GM21737 (cell line): ENCODE measurements around the gene VTI1B.
"Not testable (repeated sequence)": the region's sequence is repeated elsewhere in the genome, so short reads cannot be mapped to it uniquely, and the experiment has no call there.

Experiments used
- ATAC-seq: cut with Tn5 transposase; IDR thresholded peaks from one replicate; pipeline ENCODE4 v1.9.1; 2021; ENCODE audit warnings: mild to moderate bottlenecking, moderate library complexity; ENCODE audit not compliant: unreplicated experiment

The VTI1B gene

GRCh38 chr14:67633451-67634147 lies 40.8 kb downstream of the VTI1B start:
- ATAC-seq, result no peak

- ATAC-seq, result no peak
Observed at GRCh38 chr14:67630938-67631337, 43.5 kb downstream of the VTI1B start.

DNA sequence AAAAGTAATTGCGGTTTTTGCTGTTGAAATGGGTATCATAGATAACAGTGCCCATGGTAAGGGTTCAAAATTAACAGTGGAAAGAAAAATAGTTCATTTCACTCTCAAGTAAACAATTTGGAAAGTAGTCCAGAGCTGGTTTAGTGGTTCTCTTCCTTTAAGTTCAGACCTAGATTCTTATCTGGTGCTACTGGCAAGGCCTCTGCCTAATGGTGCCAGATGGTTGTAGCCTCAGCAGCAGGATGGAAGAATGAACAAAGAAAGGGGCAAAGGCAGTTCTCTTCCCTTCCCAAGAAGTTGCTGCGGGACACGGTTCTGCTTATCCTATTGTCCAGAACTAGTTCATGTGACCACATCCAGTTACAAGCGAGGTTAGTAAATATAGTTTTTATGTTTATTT lies 44.2 kb downstream of the VTI1B start:
- no peak for ATAC-seq

- no peak for ATAC-seq
Observed at GRCh38 chr14:67627519-67627918, 46.9 kb downstream of the VTI1B start.

GRCh38 chr14:67626131-67626530 lies 48.3 kb downstream of the VTI1B start:
- ATAC-seq, result not testable (repeated sequence)

DNA sequence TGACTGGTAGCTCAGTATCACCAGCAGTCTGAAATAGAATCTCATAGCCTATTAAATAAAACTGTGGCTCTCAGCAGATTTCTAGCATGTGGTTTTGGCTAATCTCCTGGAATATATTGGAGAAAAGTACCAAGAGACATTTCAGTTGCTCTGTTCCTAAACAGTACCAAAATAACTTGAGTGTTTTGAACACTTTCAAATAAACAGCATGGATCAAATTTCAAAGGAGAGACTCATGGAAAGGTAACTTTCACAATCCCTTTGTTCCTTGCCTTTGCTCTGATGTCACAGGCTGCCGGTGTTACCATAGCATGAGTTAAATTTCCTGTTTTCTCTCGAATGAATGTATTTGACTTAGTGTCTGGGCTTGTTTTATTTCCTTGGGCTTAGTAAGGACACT lies 51.3 kb downstream of the VTI1B start:
- no peak for ATAC-seq

DNA sequence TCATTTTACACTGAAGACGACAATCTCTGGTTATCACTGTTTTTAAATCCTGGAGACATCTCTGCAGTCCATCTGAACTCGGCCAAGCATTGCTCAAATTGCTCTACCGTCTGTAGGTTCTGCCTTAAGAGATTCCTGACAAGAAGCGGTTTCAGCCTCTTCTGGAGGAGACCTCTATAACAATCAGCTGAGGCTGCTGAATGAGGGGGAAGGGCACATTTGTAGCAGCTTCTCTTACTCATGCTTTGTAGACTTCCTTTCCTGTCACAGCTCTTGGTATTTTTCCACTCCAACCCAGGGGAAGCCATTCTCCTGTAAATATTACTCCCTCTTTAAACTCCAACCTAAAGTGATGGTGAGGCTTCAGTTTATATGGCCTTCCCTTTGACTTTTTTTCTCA lies 51.8 kb downstream of the VTI1B start:
- no peak for ATAC-seq

DNA sequence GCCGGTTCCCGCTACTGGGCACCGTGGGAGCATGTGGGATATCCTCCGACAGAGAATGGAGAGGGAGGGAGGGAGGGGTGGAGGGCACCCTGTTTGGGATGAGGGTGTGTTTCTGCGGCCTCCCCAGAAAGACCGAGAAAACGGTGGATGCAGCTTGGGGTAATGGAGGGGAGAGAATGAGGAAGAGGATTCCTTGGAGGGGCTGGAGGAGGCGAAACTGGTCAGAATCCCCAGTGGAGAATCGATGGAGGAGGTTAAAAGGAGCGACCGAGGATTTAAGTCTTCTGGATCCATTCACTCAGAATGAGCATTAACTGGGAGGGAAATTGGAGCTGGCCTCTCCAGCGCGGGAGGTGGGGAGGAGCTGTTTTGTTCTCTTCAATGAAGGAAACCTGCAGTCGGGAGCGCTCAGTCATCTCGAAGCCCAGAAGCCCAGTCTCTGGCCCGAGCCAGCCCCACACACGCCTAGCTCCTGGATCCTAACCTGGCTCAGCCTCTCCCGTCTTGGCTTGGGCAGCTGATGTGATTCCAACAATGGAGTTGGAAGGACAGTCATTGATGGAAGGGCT lies 54.1 kb downstream of the VTI1B start:
- ATAC-seq, result no peak

DNA sequence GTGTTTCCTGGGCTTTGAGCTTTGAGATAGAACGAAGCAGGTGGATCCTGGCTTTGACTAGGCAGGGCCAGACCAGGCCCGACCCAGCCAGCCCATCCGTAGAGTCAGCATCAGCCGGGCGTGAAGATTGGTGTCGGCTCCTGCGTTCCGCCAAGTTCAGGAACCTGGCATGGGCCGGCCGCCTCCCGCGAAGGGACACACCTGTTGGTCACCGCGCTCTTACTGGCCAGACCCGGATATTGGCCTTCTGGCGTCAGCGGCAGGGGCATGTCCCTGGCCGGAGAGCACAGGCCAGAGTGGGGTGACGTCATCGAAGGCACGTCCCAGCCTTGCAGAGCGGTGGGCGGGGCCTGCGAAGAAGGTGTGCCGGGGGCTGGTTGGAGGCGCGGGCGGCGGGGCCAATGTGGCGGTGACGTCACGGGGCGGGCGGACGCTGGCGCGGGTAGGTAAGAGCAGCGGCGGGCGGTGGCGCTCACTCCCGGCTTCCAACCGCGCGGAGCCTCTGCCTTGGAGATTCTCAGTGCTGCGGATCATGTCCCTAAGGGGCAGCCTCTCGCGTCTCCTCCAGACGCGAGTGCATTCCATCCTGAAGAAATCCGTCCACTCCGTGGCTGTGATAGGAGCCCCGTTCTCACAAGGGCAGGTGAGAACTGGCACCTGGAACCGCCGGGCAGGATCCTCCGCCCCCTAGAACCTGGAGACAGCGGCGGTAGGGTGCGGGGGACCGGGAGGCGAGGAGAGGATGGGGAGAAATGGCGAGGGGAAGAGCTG lies 54.8 kb downstream of the VTI1B start, which contains the start of gene ARG2:
ARG2 (plus strand) TSS at position 475 of the 771 bp plus-strand sequence; CDS start at position 533, 58 bp downstream.
- peak; percentile 88 for ATAC-seq

GRCh38 chr14:67618617-67619063 lies 55.8 kb downstream of the VTI1B start:
- ATAC-seq, result no peak

GRCh38 chr14:67610491-67610890 lies 63.9 kb downstream of the VTI1B start:
- ATAC-seq, result no peak

DNA sequence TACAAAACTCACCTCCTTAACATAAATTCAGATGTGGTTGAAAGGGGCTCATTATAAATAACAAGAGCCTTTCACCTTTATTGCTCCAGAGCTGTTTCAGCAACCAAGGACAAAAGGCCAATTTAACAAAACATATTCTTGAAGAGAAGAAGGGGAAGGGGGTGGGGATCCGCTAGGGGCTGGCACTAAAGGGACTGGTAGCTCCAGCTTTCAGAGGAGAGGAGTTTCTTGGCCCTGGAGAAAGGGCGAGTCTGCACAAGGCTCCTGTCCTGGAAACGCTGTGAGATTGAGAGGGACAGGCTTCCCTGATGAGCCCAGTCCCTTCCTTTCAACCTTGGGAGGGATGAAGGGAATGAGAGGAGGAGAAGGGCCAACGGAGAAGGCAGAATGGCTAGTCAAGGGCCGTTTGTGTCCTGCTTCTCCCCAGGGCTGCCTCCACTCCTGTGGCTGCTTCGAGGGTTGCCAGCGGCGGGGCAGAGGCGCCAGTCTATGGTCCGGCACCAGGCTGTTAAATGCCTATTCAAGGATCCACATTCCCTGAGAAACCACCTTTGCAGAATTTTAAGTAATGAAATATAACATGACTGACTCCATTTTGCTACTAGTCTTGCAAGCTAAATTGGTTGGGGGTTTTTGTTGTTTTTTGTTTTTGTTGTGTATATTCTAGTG lies 64.7 kb downstream of the VTI1B start:
- ATAC-seq, result no peak

DNA sequence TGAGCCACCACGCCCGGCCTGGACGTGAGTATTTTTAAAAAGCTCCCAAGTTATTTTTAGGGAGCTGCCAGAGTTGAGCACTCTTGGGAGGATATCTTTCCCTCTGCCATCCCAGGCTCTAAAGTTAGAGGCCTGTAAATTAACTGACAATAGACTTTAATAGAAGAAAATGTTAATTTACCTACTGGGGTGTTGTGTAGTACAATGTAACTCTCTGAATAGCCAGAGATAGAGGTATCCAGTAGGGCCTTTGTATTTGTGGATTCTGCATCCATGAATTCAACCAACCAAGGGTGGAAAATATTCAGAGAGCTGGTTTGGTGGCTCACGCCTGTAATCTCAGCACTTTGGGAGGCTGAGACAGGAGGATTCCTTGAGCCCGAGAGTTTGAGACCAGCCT lies 66.8 kb downstream of the VTI1B start:
- ATAC-seq, result no peak

DNA sequence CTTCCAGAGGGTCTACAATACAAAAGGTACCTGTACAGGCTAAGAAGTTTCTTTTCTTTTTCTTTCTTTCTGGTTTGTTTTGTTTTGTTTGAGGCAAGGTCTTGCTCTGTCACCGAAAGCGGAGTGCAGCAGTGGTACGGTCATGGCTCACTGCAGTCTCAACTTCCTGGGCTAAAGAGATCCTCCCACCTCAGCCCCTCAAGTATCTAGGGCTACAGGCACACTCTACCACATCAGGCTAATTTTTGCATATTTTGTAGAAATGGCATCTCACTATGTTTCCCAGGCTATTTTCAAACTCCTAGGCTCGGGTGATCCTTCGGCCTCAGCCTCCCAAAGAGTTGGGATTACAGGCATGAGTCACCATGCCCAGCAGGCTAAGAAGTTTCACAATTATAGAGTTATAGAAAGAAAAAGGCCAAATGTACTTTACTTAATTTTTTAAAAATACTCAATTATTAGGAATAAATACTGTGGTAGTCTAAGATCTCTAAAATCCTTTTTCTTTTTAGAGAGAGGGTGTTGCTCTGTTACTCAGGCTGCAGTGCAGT lies 71.4 kb downstream of the VTI1B start:
- peak; percentile 67 for ATAC-seq

- no peak for ATAC-seq
Observed at GRCh38 chr14:67602076-67602475, 72.4 kb downstream of the VTI1B start.

DNA sequence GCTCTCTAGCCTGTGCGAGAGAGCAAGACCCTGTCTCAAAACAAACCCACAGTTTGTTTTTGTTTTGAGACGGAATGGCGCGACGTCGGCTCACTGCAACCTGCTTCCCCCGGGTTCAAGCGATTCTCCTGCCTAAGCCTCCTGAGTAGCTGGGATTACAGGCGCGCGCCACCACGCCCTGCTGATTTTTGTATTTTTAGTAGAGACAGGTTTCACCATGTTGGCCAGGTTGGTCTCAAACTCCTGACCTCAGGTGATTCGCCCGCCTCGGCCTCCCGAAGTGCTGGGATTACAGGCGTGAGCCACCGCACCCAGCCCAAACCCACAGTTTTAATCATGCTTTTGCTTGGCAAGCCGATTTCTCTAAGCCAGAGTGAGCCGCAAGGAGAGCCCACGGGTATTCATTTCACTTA lies 73.9 kb downstream of the VTI1B start:
- not testable (repeated sequence) for ATAC-seq

DNA sequence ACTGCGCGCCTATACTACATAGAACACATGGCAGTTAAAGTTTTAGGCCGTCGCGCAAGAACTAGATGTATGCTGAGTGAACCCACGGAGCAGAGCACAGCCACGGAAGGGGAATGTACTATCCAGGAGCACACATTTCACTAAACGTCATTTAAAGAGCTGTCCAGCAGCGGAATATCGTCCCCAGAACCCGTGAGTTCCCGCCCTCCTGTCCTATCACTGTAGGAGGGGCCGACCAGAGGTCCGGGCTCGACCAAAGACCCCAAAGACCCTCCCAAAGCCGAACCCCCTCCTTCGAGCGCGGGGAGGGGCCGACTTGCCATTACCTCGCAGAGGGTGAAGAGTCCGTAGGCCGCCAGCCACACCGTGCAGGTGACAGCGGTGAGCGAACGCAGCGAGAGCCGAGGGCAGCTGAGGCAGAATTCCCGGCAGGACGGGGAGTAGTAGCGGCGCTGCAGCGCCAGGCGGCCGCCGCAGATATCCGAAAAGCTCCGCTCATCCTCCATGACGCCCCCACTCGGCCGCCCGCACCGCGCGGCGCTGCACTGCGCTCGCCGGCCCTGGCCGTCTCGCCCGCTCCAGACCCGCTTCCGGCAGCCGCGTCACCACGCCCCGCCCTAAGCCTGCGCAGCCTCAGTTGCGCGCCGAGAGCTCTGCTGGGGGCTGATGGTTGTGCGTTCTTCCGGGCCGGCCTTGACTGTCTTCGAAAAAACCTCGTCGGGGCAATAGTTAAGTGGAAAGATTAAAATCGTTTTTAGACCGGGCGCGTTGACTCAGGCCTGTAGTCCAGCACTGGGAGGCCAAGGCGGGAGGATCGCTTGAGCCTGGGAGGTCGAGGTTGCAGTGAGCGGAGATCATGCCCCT lies 74.5 kb downstream of the VTI1B start, which contains the start of gene PIGH:
PIGH (minus strand) TSS at position 571 of the 864 bp plus-strand sequence; CDS start at position 506, 65 bp downstream.
- ATAC-seq, result peak; percentile 90
